ENCODE data around the gene NOL12. TPM values are rescaled to one million over a fixed set of nuclear protein-coding genes. Genes with fewer than 3 reads are reported as not detected.

NOL12 gene
- total RNA-seq, 1 experiment from 2014 or later, result 44.3 TPM

GRCh38 chr22:37664249-37665101, 21.7 kb upstream of the NOL12 start:
- H3K36me3 ChIP-seq (ENCODE audit: low read depth), result no peaks in the 10 kb centered on the region
- no peak overlapping the region for H3K4me3 ChIP-seq
- peaks cover 20% of the 10 kb centered on the region for H3F3A ChIP-seq (ENCODE audit: insufficient read depth, low read depth)
- no peak overlapping the region for H3K27ac ChIP-seq
- CTCF ChIA-PET, result interaction anchor here (0.6 kb wide), 1 partner anchor 67 kb away, joined by 3 read pairs; no protein-coding TSS in a partner anchor
- H3K27me3 ChIP-seq (ENCODE audit: insufficient read depth, low read depth), result no peaks in the 10 kb centered on the region
- no peak overlapping the region for H3K4me2 ChIP-seq
- no peaks in the 10 kb centered on the region for H3K9me2 ChIP-seq (ENCODE audit: insufficient read depth)
- TF ChIP-seq EZH2 (IDR thresholded peaks at IDR 0.05; ENCODE audit: low read depth), result no peak
- TF ChIP-seq, protein P1, sequence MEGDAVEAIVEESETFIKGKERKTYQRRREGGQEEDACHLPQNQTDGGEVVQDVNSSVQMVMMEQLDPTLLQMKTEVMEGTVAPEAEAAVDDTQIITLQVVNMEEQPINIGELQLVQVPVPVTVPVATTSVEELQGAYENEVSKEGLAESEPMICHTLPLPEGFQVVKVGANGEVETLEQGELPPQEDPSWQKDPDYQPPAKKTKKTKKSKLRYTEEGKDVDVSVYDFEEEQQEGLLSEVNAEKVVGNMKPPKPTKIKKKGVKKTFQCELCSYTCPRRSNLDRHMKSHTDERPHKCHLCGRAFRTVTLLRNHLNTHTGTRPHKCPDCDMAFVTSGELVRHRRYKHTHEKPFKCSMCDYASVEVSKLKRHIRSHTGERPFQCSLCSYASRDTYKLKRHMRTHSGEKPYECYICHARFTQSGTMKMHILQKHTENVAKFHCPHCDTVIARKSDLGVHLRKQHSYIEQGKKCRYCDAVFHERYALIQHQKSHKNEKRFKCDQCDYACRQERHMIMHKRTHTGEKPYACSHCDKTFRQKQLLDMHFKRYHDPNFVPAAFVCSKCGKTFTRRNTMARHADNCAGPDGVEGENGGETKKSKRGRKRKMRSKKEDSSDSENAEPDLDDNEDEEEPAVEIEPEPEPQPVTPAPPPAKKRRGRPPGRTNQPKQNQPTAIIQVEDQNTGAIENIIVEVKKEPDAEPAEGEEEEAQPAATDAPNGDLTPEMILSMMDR (conservative IDR thresholded peaks at IDR 0.05), result no peak
- H3K4me1 ChIP-seq (replicated peaks; ENCODE audit: insufficient read depth), result peaks cover 24% of the 10 kb centered on the region
- H2AFZ ChIP-seq, result no peak overlapping the region
- H3K9me3 ChIP-seq (ENCODE audit: insufficient read depth, low read depth), result no peaks in the 10 kb centered on the region
- H3K79me2 ChIP-seq (ENCODE audit: low read depth), result peaks cover 31% of the 10 kb centered on the region
- intact Hi-C loops (cut with micrococcal nuclease; ENCODE audit: unreplicated experiment), result no loop called here
- peaks cover 12% of the 10 kb centered on the region for H4K20me1 ChIP-seq (ENCODE audit: insufficient read depth)
- POLR2A ChIA-PET (ENCODE audit: unreplicated experiment), result interaction anchor here (0.5 kb wide), 1 partner anchor 141 kb away, joined by 3 read pairs; a partner anchor contains a TSS
- peak in 1 of 2 experiments; percentile 32 for DNase-seq
- BruUV-seq (replicated peaks), result no TSS peak

DNA sequence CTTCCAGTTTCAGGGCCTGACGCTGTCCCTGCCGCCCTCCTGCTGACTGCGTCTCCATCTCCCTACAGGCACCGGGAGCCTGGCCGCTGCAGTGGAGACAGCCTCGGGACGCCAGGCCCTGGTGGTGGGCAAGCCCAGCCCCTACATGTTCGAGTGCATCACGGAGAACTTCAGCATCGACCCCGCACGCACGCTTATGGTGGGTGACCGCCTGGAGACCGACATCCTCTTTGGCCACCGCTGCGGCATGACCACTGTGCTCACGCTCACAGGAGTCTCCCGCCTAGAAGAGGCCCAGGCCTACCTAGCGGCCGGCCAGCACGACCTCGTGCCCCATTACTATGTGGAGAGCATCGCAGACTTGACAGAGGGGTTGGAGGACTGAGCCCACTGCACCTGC, 20.7 kb upstream of the NOL12 start:
- H4K20me1 ChIP-seq (ENCODE audit: insufficient read depth), result peaks cover 2% of the 10 kb centered on the region
- H3K4me1 ChIP-seq (replicated peaks; ENCODE audit: insufficient read depth), result peaks cover 14% of the 10 kb centered on the region
- no TSS peak for BruUV-seq (replicated peaks)
- no peak overlapping the region for H3K4me2 ChIP-seq
- H3K36me3 ChIP-seq (ENCODE audit: low read depth), result no peaks in the 10 kb centered on the region
- H3K27me3 ChIP-seq (ENCODE audit: insufficient read depth, low read depth), result no peaks in the 10 kb centered on the region
- H3K9me2 ChIP-seq (ENCODE audit: insufficient read depth), result no peaks in the 10 kb centered on the region
- no peaks in the 10 kb centered on the region for H3K9me3 ChIP-seq (ENCODE audit: insufficient read depth, low read depth)
- H3K79me2 ChIP-seq (ENCODE audit: low read depth), result peaks cover 20% of the 10 kb centered on the region
- DNase-seq, result no peak
- POLR2A ChIA-PET (ENCODE audit: unreplicated experiment), result interaction anchor here (0.6 kb wide), 2 partner anchors 10 to 65 kb away, joined by 3 to 10 read pairs; partner anchors contain the start of gene LGALS1
- intact Hi-C loops (cut with micrococcal nuclease; ENCODE audit: unreplicated experiment), result no loop called here
- H3F3A ChIP-seq (ENCODE audit: insufficient read depth, low read depth), result peaks cover 20% of the 10 kb centered on the region
- CTCF ChIA-PET, result no interaction called here
- TF ChIP-seq EZH2 (IDR thresholded peaks at IDR 0.05; ENCODE audit: low read depth), result no peak
- TF ChIP-seq, protein P1 (conservative IDR thresholded peaks at IDR 0.05), result no peak
- H3K4me3 ChIP-seq, result no peak overlapping the region
- no peak overlapping the region for H3K27ac ChIP-seq
- H2AFZ ChIP-seq, result no peak overlapping the region

- no peaks in the 10 kb centered on the region for H3K27me3 ChIP-seq (ENCODE audit: insufficient read depth, low read depth)
- H3K9me2 ChIP-seq (ENCODE audit: insufficient read depth), result no peaks in the 10 kb centered on the region
- no TSS peak for BruUV-seq (replicated peaks)
- H3F3A ChIP-seq (ENCODE audit: insufficient read depth, low read depth), result peaks cover 26% of the 10 kb centered on the region
- H3K27ac ChIP-seq, result no peak overlapping the region
- H3K36me3 ChIP-seq (ENCODE audit: low read depth), result no peaks in the 10 kb centered on the region
- DNase-seq, result no peak
- intact Hi-C loops (cut with micrococcal nuclease; ENCODE audit: unreplicated experiment), result no loop called here
- H3K4me1 ChIP-seq (replicated peaks; ENCODE audit: insufficient read depth), result peaks cover 15% of the 10 kb centered on the region
- CTCF ChIA-PET, result no interaction called here
- no peak overlapping the region for H2AFZ ChIP-seq
- POLR2A ChIA-PET (ENCODE audit: unreplicated experiment), result interaction anchor here (0.7 kb wide), 1 partner anchor 53 kb away, joined by 13 read pairs; no protein-coding TSS in a partner anchor
- H4K20me1 ChIP-seq (ENCODE audit: insufficient read depth), result no peaks in the 10 kb centered on the region
- no peaks in the 10 kb centered on the region for H3K9me3 ChIP-seq (ENCODE audit: insufficient read depth, low read depth)
- H3K4me3 ChIP-seq, result no peak overlapping the region
- H3K79me2 ChIP-seq (ENCODE audit: low read depth), result 0 out of 2 replicates have a peak, but pooled peaks cover 3% of the 10 kb centered on the region
- TF ChIP-seq, protein P1 (conservative IDR thresholded peaks at IDR 0.05), result no peak
- no peak for TF ChIP-seq EZH2 (IDR thresholded peaks at IDR 0.05; ENCODE audit: low read depth)
- H3K4me2 ChIP-seq, result no peak overlapping the region
These were observed 16.6 kb upstream of the NOL12 start for GRCh38 chr22:37669586-37669985.
